ENCODE measurements around the gene KCNJ1. TPM values are rescaled to one million over a fixed set of nuclear protein-coding genes. Genes with fewer than 3 reads are reported as not detected.

KCNJ1 gene
- total and polyA plus RNA-seq, 10 of the 15 experiments (the other 5 are each of a cell fraction or from before 2014, with no cell fraction given) = not detected

DNA sequence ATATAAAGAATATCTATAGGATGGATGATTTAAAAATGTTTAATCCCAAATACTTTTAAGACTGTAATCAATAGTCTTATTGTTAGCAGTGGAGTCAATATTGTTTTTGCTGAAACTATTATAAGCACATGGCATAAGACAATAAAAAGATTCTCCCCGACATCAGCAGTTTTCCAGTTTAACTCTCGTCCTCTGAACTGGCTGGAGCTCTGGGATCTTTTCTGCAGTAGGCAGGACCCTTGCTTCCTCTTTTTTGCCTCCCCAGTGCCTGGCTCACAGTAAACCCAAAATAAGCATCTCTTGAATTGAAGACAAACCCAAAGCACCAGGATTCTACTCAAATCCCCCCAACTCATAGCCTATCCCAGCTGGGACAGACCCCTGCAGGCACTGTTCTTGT lies 32.9 kb downstream of the KCNJ1 start (continued):
- TF ChIP-seq SMC3 (IDR thresholded peaks at IDR 0.05; ENCODE audit: borderline replicate concordance, low read length) (no peak), HCFC1 (IDR thresholded peaks at IDR 0.05; ENCODE audit: low read length) (no peak)

DNA sequence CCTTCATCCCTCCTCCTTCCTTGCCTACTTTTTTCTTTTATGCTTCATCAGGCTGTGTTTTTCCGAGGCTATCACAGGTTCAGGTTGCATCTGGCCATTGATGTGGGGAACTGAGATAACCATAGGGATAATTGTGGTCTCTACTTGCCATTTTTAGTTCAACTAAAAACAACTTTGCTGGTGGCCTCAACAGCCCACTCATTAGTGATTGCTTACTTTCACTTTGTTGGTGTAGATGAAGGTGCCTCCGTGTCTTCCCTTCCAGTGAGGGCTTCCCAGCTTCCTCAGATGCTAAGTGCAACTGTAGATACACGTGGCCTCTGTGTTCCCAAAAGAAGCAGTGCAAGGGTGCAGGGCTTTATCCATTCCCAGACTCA lies 35.0 kb downstream of the KCNJ1 start:
- Histone ChIP-seq H3K79me2 (ENCODE audit: control insufficient read depth, insufficient read depth, low read length) (no peaks in the 10 kb centered on the region), H3K36me3 (ENCODE audit: control insufficient read depth in 2 of 2, insufficient read depth in 2 of 2, low read length in 1 of 2) (no peaks in the 10 kb centered on the region), H4K20me1 (ENCODE audit: control insufficient read depth, insufficient read depth) (no peaks in the 10 kb centered on the region), H3K9ac (ENCODE audit: control insufficient read depth, insufficient read depth, low read length) (0 out of 2 replicates have a peak overlapping the region, but pooled peaks have one; percentile 9), H3K4me1 (ENCODE audit: control insufficient read depth, insufficient read depth, low read length) (peaks cover 27% of the 10 kb centered on the region), H3K4me3 (peak overlapping the region; percentile 28; the same call in 1 of the 2 replicates), H3K4me2 (ENCODE audit: control insufficient read depth, insufficient read depth) (peak overlapping the region; percentile 41), H3K27me3 (replicated peaks in 1 of 2; ENCODE audit: control insufficient read depth in 2 of 2, insufficient read depth in 2 of 2, low read length in 1 of 2) (no peaks in the 10 kb centered on the region), H3K9me3 (replicated peaks; ENCODE audit: control insufficient read depth, insufficient read depth, low read length) (no peaks in the 10 kb centered on the region), H3K27ac (ENCODE audit: control insufficient read depth, insufficient read depth) (peak overlapping the region; percentile 41), H2AFZ (ENCODE audit: control insufficient read depth, low read depth, low read length) (peak overlapping the region; percentile 25)
- CTCF ChIA-PET = interaction anchor here (0.8 to 9.1 kb wide), 29 partner anchors 9 to 674 kb away, joined by 3 to 177 read pairs (median 12); no protein-coding TSS in a partner anchor
- RAD21 ChIA-PET (ENCODE audit: unreplicated experiment) = interaction anchor here (0.6 to 5.2 kb wide), 15 partner anchors 9 to 660 kb away, joined by 3 to 125 read pairs (median 14); no protein-coding TSS in a partner anchor
- SMC1A ChIA-PET (ENCODE audit: uncharacterized antibody, unreplicated experiment) = interaction anchor here (0.9 to 8.1 kb wide), 25 partner anchors 10 to 675 kb away, joined by 3 to 146 read pairs (median 7); no protein-coding TSS in a partner anchor
- no TSS peak for BruUV-seq (replicated peaks)
- ATAC-seq (peak; percentile 44), FAIRE-seq (no peak), DNase-seq (ENCODE audit: low read depth, low spot score) (peak; percentile 40)
- POLR2A ChIA-PET = interaction anchor here (0.7 kb wide), 1 partner anchor 137 kb away, joined by 4 read pairs; no protein-coding TSS in a partner anchor
- 7% methylated on average over 3 of the region's 3 CpGs for WGBS (ENCODE audit: insufficient coverage, insufficient replicate concordance, low lambda C conversion rate, missing lambda C conversion rate)
- in situ Hi-C loops (cut with MboI) = loop anchor here (5.0 to 25.0 kb wide), 2 partner anchors 195 to 665 kb away; no protein-coding TSS in a partner anchor
- intact Hi-C loops (cut with micrococcal nuclease; ENCODE audit: unreplicated experiment) = loop anchor here (5.0 to 10.0 kb wide), 3 partner anchors 140 to 675 kb away; partner anchors contain the start of gene FLI1
- TF ChIP-seq POLR2AphosphoS2 (IDR thresholded peaks at IDR 0.05; ENCODE audit: low read depth, low read length) (no peak), TAF1 (IDR thresholded peaks at IDR 0.05; ENCODE audit: borderline replicate concordance, low read depth, low read length) (no peak), TARDBP (IDR thresholded peaks at IDR 0.05; ENCODE audit: borderline replicate concordance) (no peak), CEBPB (IDR thresholded peaks at IDR 0.05; ENCODE audit: borderline replicate concordance in 1 of 2, low read depth in 2 of 2, low read length in 2 of 2) (no peak), GATAD2B (conservative IDR thresholded peaks at IDR 0.05; ENCODE audit: low read depth) (no peak), SIX5 (IDR thresholded peaks at IDR 0.05; ENCODE audit: low read depth, low read length, severe bottlenecking) (no peak), SUPT20H (IDR thresholded peaks at IDR 0.05; ENCODE audit: borderline replicate concordance, control insufficient read depth, low read depth, low read length) (no peak), FOS (IDR thresholded peaks at IDR 0.05; ENCODE audit: borderline replicate concordance, extremely low read depth, insufficient read length) (no peak), RFX5 (IDR thresholded peaks at IDR 0.05; ENCODE audit: low read depth, low read length) (no peak), SMAD5 (IDR thresholded peaks at IDR 0.05; ENCODE audit: low read depth) (no peak), ATF7 (IDR thresholded peaks at IDR 0.05; ENCODE audit: low read depth) (no peak), BRCA1 (IDR thresholded peaks at IDR 0.05; ENCODE audit: low read depth, low read length) (no peak), CBX3 (IDR thresholded peaks at IDR 0.05; ENCODE audit: borderline replicate concordance, low read depth) (no peak), KLF5 (IDR thresholded peaks at IDR 0.05; ENCODE audit: partially characterized antibody) (no peak)
- TF ChIP-seq, protein P1, sequence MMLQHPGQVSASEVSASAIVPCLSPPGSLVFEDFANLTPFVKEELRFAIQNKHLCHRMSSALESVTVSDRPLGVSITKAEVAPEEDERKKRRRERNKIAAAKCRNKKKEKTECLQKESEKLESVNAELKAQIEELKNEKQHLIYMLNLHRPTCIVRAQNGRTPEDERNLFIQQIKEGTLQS (IDR thresholded peaks at IDR 0.05; ENCODE audit: borderline replicate concordance, extremely low read depth, low read depth, low read length) = no peak
- TF ChIP-seq, protein P2, sequence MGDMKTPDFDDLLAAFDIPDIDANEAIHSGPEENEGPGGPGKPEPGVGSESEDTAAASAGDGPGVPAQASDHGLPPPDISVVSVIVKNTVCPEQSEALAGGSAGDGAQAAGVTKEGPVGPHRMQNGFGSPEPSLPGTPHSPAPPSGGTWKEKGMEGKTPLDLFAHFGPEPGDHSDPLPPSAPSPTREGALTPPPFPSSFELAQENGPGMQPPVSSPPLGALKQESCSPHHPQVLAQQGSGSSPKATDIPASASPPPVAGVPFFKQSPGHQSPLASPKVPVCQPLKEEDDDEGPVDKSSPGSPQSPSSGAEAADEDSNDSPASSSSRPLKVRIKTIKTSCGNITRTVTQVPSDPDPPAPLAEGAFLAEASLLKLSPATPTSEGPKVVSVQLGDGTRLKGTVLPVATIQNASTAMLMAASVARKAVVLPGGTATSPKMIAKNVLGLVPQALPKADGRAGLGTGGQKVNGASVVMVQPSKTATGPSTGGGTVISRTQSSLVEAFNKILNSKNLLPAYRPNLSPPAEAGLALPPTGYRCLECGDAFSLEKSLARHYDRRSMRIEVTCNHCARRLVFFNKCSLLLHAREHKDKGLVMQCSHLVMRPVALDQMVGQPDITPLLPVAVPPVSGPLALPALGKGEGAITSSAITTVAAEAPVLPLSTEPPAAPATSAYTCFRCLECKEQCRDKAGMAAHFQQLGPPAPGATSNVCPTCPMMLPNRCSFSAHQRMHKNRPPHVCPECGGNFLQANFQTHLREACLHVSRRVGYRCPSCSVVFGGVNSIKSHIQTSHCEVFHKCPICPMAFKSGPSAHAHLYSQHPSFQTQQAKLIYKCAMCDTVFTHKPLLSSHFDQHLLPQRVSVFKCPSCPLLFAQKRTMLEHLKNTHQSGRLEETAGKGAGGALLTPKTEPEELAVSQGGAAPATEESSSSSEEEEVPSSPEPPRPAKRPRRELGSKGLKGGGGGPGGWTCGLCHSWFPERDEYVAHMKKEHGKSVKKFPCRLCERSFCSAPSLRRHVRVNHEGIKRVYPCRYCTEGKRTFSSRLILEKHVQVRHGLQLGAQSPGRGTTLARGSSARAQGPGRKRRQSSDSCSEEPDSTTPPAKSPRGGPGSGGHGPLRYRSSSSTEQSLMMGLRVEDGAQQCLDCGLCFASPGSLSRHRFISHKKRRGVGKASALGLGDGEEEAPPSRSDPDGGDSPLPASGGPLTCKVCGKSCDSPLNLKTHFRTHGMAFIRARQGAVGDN (IDR thresholded peaks at IDR 0.05) = no peak
- TF ChIP-seq, protein P3, sequence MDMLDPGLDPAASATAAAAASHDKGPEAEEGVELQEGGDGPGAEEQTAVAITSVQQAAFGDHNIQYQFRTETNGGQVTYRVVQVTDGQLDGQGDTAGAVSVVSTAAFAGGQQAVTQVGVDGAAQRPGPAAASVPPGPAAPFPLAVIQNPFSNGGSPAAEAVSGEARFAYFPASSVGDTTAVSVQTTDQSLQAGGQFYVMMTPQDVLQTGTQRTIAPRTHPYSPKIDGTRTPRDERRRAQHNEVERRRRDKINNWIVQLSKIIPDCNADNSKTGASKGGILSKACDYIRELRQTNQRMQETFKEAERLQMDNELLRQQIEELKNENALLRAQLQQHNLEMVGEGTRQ (IDR thresholded peaks at IDR 0.05; ENCODE audit: borderline replicate concordance, low read depth, low read length) = no peak

Data from GM12878 (cell line).